ENCODE measurements around the gene SLC43A2. TPM values are rescaled to one million over a fixed set of nuclear protein-coding genes. Genes with fewer than 3 reads are reported as not detected.

The SLC43A2 gene
- total RNA-seq, 1 donor from 2014 or later: 39.9 TPM

DNA sequence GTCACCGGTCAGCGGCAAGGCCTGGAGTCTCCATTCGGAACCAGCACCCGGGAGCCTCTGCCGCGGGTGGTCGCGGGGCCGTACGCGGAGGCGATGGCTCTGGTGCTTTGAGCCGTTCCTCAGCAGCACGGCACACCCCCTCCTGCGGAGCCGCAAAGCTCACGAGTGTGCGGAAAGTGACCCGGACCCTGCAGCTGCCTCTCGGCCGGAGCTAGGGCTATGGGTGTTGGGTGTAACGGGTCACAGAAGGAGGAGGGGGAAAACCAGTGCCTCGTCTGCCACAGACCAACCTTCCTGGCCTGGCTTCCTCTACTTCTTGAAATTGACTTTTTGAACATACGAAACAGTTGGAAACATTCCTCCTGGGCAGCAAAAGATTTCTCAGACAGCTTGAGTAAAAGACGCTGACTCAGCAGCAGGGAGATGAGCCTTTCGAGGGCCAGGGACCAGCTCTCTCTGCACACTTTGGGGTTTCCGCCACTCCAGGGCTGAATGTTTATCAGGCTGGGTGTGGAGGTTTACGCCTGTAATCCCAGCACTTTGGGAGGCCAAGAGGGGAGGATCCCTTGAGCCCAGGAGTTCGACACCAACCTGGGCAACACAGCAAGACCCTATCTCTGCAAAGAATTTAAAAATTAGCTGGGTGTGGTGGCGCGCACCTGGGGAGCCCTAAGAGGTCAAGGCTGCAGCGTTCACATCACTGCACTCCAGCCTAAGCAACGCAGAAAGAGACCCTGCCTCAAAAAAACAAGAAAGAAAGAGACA is 39.6 kb downstream of the SLC43A2 start:
- Histone ChIP-seq H3K27ac (peak overlapping the region; percentile 0), H3K4me3 (no peak overlapping the region), H3K9me3 (no peaks in the 10 kb centered on the region), H3K4me1 (peaks cover 20% of the 10 kb centered on the region), H3K27me3 (no peaks in the 10 kb centered on the region), H3K36me3 (peaks cover 34% of the 10 kb centered on the region)
- ATAC-seq (no peak), DNase-seq (no peak)
- intact Hi-C loops (cut with DNase I): no loop called here
- TF ChIP-seq, protein P1, sequence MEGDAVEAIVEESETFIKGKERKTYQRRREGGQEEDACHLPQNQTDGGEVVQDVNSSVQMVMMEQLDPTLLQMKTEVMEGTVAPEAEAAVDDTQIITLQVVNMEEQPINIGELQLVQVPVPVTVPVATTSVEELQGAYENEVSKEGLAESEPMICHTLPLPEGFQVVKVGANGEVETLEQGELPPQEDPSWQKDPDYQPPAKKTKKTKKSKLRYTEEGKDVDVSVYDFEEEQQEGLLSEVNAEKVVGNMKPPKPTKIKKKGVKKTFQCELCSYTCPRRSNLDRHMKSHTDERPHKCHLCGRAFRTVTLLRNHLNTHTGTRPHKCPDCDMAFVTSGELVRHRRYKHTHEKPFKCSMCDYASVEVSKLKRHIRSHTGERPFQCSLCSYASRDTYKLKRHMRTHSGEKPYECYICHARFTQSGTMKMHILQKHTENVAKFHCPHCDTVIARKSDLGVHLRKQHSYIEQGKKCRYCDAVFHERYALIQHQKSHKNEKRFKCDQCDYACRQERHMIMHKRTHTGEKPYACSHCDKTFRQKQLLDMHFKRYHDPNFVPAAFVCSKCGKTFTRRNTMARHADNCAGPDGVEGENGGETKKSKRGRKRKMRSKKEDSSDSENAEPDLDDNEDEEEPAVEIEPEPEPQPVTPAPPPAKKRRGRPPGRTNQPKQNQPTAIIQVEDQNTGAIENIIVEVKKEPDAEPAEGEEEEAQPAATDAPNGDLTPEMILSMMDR (IDR thresholded peaks at IDR 0.05): no peak

DNA sequence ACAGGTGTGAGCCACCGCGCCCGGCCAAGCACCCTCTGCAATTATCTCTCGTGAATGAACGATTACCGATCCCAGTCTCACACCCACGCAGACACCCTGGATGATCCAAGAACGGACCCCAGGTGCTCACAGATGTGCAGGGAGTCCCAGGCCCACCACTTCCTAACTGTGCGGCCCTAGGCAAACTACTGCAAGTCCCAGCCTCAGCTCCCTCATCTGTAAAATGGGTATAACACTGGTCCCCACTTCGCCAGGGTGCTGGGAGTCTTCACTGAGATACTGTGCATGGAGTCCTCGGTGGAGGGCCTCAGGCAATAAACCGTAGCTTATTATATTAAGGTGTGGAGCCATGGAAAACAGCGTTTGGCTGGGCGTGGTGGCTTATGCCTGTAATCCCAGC is 44.5 kb downstream of the SLC43A2 start:
- intact Hi-C loops (cut with DNase I): no loop called here
- Histone ChIP-seq H3K36me3 (peaks cover 35% of the 10 kb centered on the region), H3K4me1 (peaks cover 14% of the 10 kb centered on the region), H3K9me3 (no peaks in the 10 kb centered on the region), H3K27me3 (no peaks in the 10 kb centered on the region), H3K27ac (no peak overlapping the region), H3K4me3 (no peak overlapping the region)
- DNase-seq (no peak), ATAC-seq (no peak)
- TF ChIP-seq, protein P1 (IDR thresholded peaks at IDR 0.05): no peak

DNA sequence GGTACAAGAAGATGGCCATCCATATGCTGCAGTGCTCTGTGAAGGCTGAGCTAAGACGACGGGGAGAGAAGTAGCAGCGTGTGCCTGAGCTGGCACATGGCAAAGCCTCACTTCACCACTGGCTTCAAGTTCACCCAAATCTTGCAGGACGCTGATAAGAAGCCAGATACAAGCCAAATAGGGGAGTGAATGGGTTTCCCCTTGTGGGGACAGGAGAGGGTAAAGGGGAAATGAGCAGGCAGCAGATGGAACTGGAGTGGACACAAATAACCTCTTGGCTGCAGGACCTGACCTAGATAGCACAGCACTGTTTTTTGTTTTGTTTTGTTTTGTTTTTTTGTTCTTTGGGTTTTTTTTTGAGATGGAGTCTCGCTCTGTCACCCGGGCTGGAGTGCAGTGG is 45.1 kb downstream of the SLC43A2 start:
- Histone ChIP-seq H3K36me3 (peaks cover 35% of the 10 kb centered on the region), H3K4me3 (no peak overlapping the region), H3K4me1 (peaks cover 11% of the 10 kb centered on the region), H3K9me3 (no peaks in the 10 kb centered on the region), H3K27me3 (no peaks in the 10 kb centered on the region), H3K27ac (no peak overlapping the region)
- intact Hi-C loops (cut with DNase I): no loop called here
- ATAC-seq (no peak), DNase-seq (no peak)
- TF ChIP-seq, protein P1 (IDR thresholded peaks at IDR 0.05): no peak

DNA sequence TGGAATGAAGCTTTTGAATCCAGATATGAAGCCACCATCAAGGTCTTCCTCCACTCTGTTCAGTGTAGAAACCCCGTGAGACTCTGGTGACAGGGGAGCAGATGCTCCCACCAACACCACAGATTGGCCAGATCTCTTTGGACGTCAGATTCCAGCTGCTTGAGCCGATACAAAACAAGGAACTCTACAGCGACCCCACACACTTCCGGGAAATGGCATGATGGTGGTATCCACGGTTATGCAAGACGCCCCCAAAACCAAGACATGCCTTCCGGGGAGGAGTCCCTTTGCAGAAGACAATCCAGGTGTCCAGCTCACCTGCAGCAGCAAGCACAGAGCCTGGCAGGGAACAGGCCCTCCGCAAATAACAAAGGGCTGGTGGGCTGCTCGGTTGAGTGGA is 46.3 kb downstream of the SLC43A2 start:
- peaks cover 22% of the 10 kb centered on the region for H3K4me1 ChIP-seq
- TF ChIP-seq, protein P1 (IDR thresholded peaks at IDR 0.05): no peak
- no peak for DNase-seq
- H3K4me3 ChIP-seq: no peak overlapping the region
- no peaks in the 10 kb centered on the region for H3K27me3 ChIP-seq
- H3K9me3 ChIP-seq: no peaks in the 10 kb centered on the region
- peaks cover 35% of the 10 kb centered on the region for H3K36me3 ChIP-seq
- intact Hi-C loops (cut with DNase I): no loop called here
- H3K27ac ChIP-seq: peak overlapping the region; percentile 68
- no peak for ATAC-seq

DNA sequence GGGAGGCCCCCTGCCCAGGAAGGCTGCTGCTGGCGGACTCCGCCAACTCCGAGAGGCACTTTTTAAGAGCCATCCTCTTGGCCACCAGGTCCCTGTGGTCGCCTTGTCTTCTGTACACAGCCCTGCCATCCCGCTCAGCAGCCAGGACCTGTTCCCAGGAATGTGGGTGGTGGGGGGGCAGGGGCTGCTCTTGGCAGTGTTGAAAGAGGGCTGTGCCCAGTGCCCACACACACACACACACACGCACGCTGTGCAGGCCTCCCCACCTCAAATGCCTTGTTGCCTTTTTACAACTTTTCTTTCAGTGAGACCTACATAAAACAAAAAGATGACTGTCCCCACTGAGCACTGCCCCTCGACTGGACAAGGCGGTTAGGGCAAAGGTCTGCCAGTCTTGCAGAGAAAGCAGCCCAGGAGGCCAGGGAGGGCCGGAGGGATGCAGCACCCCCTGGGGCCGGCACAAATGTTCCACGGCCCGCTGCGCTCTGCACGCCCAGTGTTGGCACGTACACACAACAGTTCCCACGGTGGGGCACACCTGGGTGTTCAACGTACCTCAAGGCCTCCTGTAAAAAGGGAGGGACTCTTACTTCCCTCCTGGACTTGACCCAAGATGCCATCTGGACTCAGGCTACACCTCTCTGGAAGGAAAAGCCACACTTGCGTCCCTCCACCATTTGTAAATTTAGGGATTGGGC is 47.5 kb downstream of the SLC43A2 start:
- DNase-seq: peak; percentile 82

More for the DNA sequence above, 47.5 kb downstream of the SLC43A2 start:
- intact Hi-C loops (cut with DNase I): no loop called here
- Histone ChIP-seq H3K27ac (peak overlapping the region; percentile 68), H3K4me1 (peaks cover 34% of the 10 kb centered on the region), H3K9me3 (no peaks in the 10 kb centered on the region), H3K27me3 (no peaks in the 10 kb centered on the region), H3K4me3 (no peak overlapping the region), H3K36me3 (peaks cover 33% of the 10 kb centered on the region)
- peak; percentile 20 for ATAC-seq
- TF ChIP-seq, protein P1 (IDR thresholded peaks at IDR 0.05): no peak
